Progenitor cell of endocrine pancreas (in vitro differentiated cells): ENCODE results near the gene SORCS2. TPM values are rescaled to one million over a fixed set of nuclear protein-coding genes. Genes with fewer than 3 reads are reported as not detected.

Experiments used
- DNase-seq: peaks from one replicate; pipeline ENCODE4 v3.0.0; 2021; ENCODE audit warnings: low spot score; ENCODE audit not compliant: unreplicated experiment
- H3K27ac Mint-ChIP-seq: 2 replicates; pipeline ENCODE4 v1.8.0; 2021; ENCODE audit warnings: mild to moderate bottlenecking, moderate library complexity, mixed read lengths
- H3K27me3 Mint-ChIP-seq: 2 replicates; pipeline ENCODE4 v1.8.0; 2021; ENCODE audit warnings: mixed read lengths
- H3K36me3 Mint-ChIP-seq: 2 replicates; pipeline ENCODE4 v1.8.0; 2022; ENCODE audit warnings: mixed read lengths; ENCODE audit not compliant: insufficient read depth
- H3K4me1 Mint-ChIP-seq: 2 replicates; pipeline ENCODE4 v1.8.0; 2021; ENCODE audit warnings: low read depth, mixed read lengths
- H3K4me3 Mint-ChIP-seq: 2 replicates; pipeline ENCODE4 v1.8.0; 2021; ENCODE audit warnings: low read depth, mild to moderate bottlenecking, moderate library complexity, mixed read lengths
- H3K9me3 Mint-ChIP-seq: 2 replicates; pipeline ENCODE4 v1.8.0; 2021; ENCODE audit warnings: low read depth, mixed read lengths
- CTCF ChIP-seq: fragments of 200-600 bp; sonication (generic); IDR thresholded peaks from one replicate; pipeline ENCODE4 v1.5.0; 2021; ENCODE audit warnings: antibody characterized with exemption, mild to moderate bottlenecking; ENCODE audit not compliant: unreplicated experiment
- total RNA-seq: library from RNA; stranded (reverse); gene quantifications from 2 replicates; pipeline ENCODE4 v1.2.1, GENCODE V29; 2021

Gene SORCS2
- total RNA-seq, 1 donor from 2014 or later, result 2.2 TPM

GRCh38 chr4:7355795-7356194 is 163.5 kb downstream of the SORCS2 start:
- DNase-seq, result no peak
- Mint-ChIP-seq H3K4me3 (no peak overlapping the region), H3K36me3 (no peaks in the 10 kb centered on the region), H3K9me3 (no peaks in the 10 kb centered on the region), H3K4me1 (no peaks in the 10 kb centered on the region), H3K27ac (no peak overlapping the region), H3K27me3 (peaks cover 37% of the 10 kb centered on the region)
- TF ChIP-seq CTCF, result no peak

DNA sequence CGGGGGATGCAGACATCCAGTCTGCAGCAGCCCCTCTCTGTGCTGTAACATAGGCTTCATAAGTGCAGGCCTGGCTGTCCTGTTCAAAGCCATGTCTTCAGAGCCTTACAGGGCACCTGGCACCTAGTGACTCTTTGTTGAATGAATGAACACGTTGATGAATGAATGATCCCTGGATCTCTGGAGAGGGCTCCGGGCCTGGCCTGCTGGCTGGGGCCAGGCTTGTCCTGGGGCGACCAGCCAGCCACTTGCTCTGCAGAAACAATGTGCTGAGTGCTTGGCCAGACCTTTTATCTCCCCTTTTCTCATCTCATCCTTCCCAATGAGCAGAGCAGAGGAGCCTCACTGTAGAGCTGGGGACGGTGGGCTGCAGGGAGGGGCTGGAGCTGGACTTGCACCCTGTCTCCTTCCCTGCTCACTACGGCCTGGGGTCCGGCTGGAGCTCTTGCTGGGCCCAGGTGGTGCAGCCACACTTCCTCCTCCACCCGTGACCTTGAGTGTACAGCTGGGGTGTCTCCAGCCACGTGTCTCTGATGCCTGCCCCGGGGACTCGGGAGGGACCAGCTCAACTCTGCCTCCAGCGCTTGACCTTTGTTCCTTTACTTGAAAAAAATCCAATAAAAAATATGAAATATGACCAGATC is 164.5 kb downstream of the SORCS2 start:
- TF ChIP-seq CTCF, result no peak
- H3K9me3 Mint-ChIP-seq, result no peaks in the 10 kb centered on the region
- H3K36me3 Mint-ChIP-seq, result no peaks in the 10 kb centered on the region
- no peak for DNase-seq
- H3K27me3 Mint-ChIP-seq, result peaks cover 34% of the 10 kb centered on the region
- no peaks in the 10 kb centered on the region for H3K4me1 Mint-ChIP-seq
- H3K4me3 Mint-ChIP-seq, result no peak overlapping the region
- no peak overlapping the region for H3K27ac Mint-ChIP-seq

DNA sequence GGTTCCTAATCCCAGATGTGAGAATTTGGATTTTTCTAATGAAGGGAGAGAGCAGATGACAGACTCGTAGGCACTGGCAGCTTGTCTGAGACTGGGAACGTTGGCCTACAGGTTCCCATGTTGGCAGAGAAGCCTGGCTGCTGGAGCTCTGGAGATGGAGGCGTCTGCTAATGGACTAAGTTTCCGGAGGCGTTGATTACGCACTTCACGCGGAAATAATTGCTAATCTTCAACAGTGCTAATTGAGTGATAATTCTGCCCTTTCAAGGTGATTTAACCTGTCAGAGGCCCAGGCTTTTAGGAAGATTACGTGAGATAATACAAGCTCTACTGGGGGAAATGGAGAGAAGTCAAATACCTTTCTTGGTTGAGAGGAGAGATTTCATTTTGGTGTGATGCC is 165.0 kb downstream of the SORCS2 start:
- Mint-ChIP-seq H3K9me3 (no peaks in the 10 kb centered on the region), H3K27me3 (peaks cover 29% of the 10 kb centered on the region), H3K36me3 (no peaks in the 10 kb centered on the region), H3K4me1 (no peaks in the 10 kb centered on the region), H3K4me3 (no peak overlapping the region), H3K27ac (no peak overlapping the region)
- no peak for TF ChIP-seq CTCF
- no peak for DNase-seq

GRCh38 chr4:7358100-7358735 is 165.9 kb downstream of the SORCS2 start:
- no peak overlapping the region for H3K27ac Mint-ChIP-seq

More at GRCh38 chr4:7358100-7358735, 165.9 kb downstream of the SORCS2 start:
- Mint-ChIP-seq H3K27me3 (peaks cover 26% of the 10 kb centered on the region), H3K4me1 (no peaks in the 10 kb centered on the region), H3K4me3 (no peak overlapping the region), H3K36me3 (no peaks in the 10 kb centered on the region), H3K9me3 (no peaks in the 10 kb centered on the region)
- no peak for TF ChIP-seq CTCF
- DNase-seq, result no peak
